Caco-2 (cell line): Measurements from ENCODE around the gene ZNF592. TPM values are rescaled to one million over a fixed set of nuclear protein-coding genes. Genes with fewer than 3 reads are reported as not detected.

ENCODE experiments used
- BruUV-seq: library from RNA; stranded (reverse); fragments of 400-500 nt; replicated peaks from 2 replicates; lab custom pipeline; 2021; lab: Mats Ljungman, UMichigan
- CTCF ChIA-PET: fragments of 300-600 bp; sonication (Branson Sonifier 250); formaldehyde crosslinking; loops from one replicate; lab custom pipeline; 2022; ENCODE audit warnings: antibody characterized with exemption; lab: Charles Lee
- POLR2A ChIA-PET: fragments of 300-600 bp; sonication (Branson Sonifier 250); formaldehyde crosslinking; loops from one replicate; lab custom pipeline; 2022; ENCODE audit warnings: antibody characterized with exemption; lab: Charles Lee
- DNase-seq, 2 experiments: peaks; one replicate each; pipeline versions ENCODE4 v3.0.0 to v3.0.0-alpha.2; 2020 to 2022
- H3K27me3 ChIP-seq: replicated peaks from 2 replicates; pipeline ENCODE4 v1.6.0; 2011; ENCODE audit warnings: low read length; ENCODE audit not compliant: control insufficient read depth, insufficient read depth
- H3K36me3 ChIP-seq: 2 replicates; pipeline ENCODE4 v1.5.1; 2011; ENCODE audit warnings: low read length; ENCODE audit not compliant: control insufficient read depth, insufficient read depth
- H3K4me1 ChIP-seq: fragments of 250-450 bp; sonication (Bioruptor Pico); 2 replicates; pipeline ENCODE4 v1.5.1; 2020; ENCODE audit warnings: mild to moderate bottlenecking
- H3K4me3 ChIP-seq: 2 replicates; pipeline ENCODE4 v1.5.1; 2011; ENCODE audit warnings: low read depth, mild to moderate bottlenecking, control low read depth, low read length
- H3K9me3 ChIP-seq: fragments of 250-450 bp; sonication (Bioruptor Pico); 2 replicates; pipeline ENCODE4 v1.5.1; 2020; ENCODE audit warnings: mild to moderate bottlenecking, moderate library complexity
- H3K27ac Mint-ChIP-seq: one replicate; pipeline ENCODE4 v1.8.0; 2022; ENCODE audit warnings: mixed read lengths; ENCODE audit not compliant: unreplicated experiment
- H3K27me3 Mint-ChIP-seq: one replicate; pipeline ENCODE4 v1.8.0; 2022; ENCODE audit warnings: mixed read lengths; ENCODE audit not compliant: insufficient read depth, unreplicated experiment
- H3K36me3 Mint-ChIP-seq: one replicate; pipeline ENCODE4 v1.8.0; 2022; ENCODE audit warnings: mild to moderate bottlenecking, mixed read lengths; ENCODE audit not compliant: insufficient read depth, unreplicated experiment
- H3K4me1 Mint-ChIP-seq: one replicate; pipeline ENCODE4 v1.8.0; 2022; ENCODE audit warnings: low read depth, mixed read lengths; ENCODE audit not compliant: unreplicated experiment
- H3K4me3 Mint-ChIP-seq: one replicate; pipeline ENCODE4 v1.8.0; 2022; ENCODE audit warnings: mild to moderate bottlenecking, moderate library complexity, mixed read lengths; ENCODE audit not compliant: unreplicated experiment
- H3K9me3 Mint-ChIP-seq: one replicate; pipeline ENCODE4 v1.8.0; 2022; ENCODE audit warnings: mixed read lengths; ENCODE audit not compliant: unreplicated experiment
- CTCF ChIP-seq, 2 experiments: fragments of 200-600 bp in 1 of 2; IDR thresholded peaks; 1 replicate in 1 of 2; 2 replicates in 1 of 2; pipeline versions ENCODE4 v1.5.1 to v1.8.0; 2011 to 2022; ENCODE audit warnings: antibody characterized with exemption in 1 of 2, control low read depth in 1 of 2, inconsistent platforms in 1 of 2, low read depth in 1 of 2, low read length in 1 of 2, mild to moderate bottlenecking in 1 of 2, moderate library complexity in 1 of 2; ENCODE audit not compliant: insufficient read depth in 1 of 2, severe bottlenecking in 1 of 2, unreplicated experiment in 1 of 2
- intact Hi-C: fragments of 100-400 bp; cut with micrococcal nuclease; formaldehyde crosslinking; loops from one replicate; pipeline ENCODE4 v1.10.0; 2022; ENCODE audit not compliant: unreplicated experiment
- total RNA-seq: library from RNA; stranded (reverse); gene quantifications from 2 replicates; pipeline ENCODE4 v1.2.3, GENCODE V29; 2022

The ZNF592 gene
- total RNA-seq, 1 experiment from 2014 or later: 30.6 TPM

GRCh38 chr15:84855765-84856164 is 107.4 kb downstream of the ZNF592 start:
- H3K4me1 Mint-ChIP-seq: peaks cover 7% of the 10 kb centered on the region
- H3K27me3 Mint-ChIP-seq: no peaks in the 10 kb centered on the region
- ChIA-PET POLR2A (no interaction called here), CTCF (no interaction called here)
- no peaks in the 10 kb centered on the region for H3K27me3 ChIP-seq
- DNase-seq: no peak
- no peak overlapping the region for H3K4me3 Mint-ChIP-seq
- H3K36me3 Mint-ChIP-seq: no peaks in the 10 kb centered on the region
- no peaks in the 10 kb centered on the region for H3K9me3 Mint-ChIP-seq
- H3K27ac Mint-ChIP-seq: no peak overlapping the region
- H3K36me3 ChIP-seq: no peaks in the 10 kb centered on the region
- intact Hi-C loops: no loop called here
- no peaks in the 10 kb centered on the region for H3K9me3 ChIP-seq
- no peak for TF ChIP-seq CTCF (IDR thresholded peaks at IDR 0.05; ENCODE audit: insufficient read depth in 1 of 2, low read depth in 1 of 2, low read length in 1 of 2, severe bottlenecking in 1 of 2, unreplicated experiment in 1 of 2)
- BruUV-seq: no TSS peak
- no peak overlapping the region for H3K4me3 ChIP-seq
- peaks cover 5% of the 10 kb centered on the region; the same call in 1 of the 2 replicates for H3K4me1 ChIP-seq

Other genes with a start within 250 kb of the ZNF592 start
- 12.7 and 12.9 TPM in 2 replicates for gene ZSCAN2, start 147.6 kb upstream of the ZNF592 start, total RNA-seq
- gene WDR73, start 94.3 kb upstream of the ZNF592 start, total RNA-seq: 32.5 and 32.7 TPM in 2 replicates
- gene NMB, start 90.4 kb upstream of the ZNF592 start, total RNA-seq: 7.5 and 8.6 TPM in 2 replicates
- gene SEC11A, start 32.5 kb upstream of the ZNF592 start, total RNA-seq: 200 and 211 TPM in 2 replicates
- 0.43 and 0.95 TPM in 2 replicates for gene ALPK3, start 68.8 kb downstream of the ZNF592 start, total RNA-seq
- gene SLC28A1, start 136.1 kb downstream of the ZNF592 start, total RNA-seq: not detected in 2 replicates
- gene PDE8A, start 233.3 kb downstream of the ZNF592 start, total RNA-seq: 25.2 and 32.0 TPM in 2 replicates